ENCODE results near the gene SLC30A9.

The SLC30A9 gene

DNA sequence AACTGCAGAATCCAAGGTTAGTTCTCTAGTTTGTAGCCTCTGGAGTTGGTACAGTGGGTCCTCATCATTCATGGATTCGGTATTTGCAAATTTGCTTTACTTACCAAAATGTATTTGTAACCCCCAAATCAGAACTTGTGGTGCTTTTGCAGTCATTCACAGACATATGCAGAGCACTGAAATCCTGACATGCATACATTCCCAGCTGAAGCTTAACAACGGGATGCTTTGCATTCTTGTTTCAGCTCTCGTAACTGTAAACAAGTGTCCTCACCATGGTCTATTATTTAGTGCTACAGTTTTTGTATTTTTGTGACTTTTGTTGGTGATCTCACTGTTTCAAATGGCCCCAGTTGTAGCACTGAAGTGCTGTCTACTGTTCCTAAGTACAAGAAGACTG lies 146.0 kb downstream of the SLC30A9 start:
- DNase-seq: no peak
